Measurements from ENCODE around the gene SLC26A3. TPM values are rescaled to one million over a fixed set of nuclear protein-coding genes. Genes with fewer than 3 reads are reported as not detected.

SLC26A3 gene
- total RNA-seq, 4 donors from 2014 or later = 0.29 to 1.0 (median 0.66) TPM

DNA sequence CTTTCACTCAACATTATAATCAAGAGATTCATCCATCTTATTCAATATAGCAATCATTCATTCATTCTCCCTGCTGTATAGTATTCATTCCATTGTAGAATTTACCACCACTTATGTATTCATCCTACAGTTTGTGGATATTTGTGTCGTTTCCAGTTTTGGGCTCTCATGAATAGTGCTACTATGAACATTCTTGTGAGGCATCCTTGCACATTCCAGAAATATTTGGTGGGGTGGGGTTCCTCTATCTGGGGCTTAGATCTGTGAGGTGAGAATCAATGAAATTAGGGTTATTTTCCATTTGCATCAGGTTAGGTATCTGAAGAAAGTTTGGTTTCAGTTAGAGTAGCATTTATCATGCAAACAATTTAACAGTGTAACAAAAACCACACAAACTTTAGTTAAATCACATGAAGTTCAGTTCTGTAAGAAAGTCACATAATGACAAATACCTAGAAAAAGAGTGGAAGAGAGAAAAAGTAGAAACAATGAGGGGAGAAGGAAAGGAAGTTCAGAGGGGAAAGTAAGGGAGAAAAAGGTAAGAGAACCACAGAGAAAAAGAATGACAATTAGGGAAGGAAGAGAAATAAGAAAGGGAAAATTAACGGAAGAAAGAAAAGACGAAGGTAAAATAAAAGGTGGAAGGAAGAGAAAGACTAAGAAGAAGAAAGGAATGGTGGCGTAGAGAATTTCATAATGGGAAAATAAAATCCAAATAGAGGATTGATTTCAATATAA, 84.4 kb downstream of the SLC26A3 start:
- intact Hi-C loops (cut with DNase I; ENCODE audit: low total_unique reads) = no loop called here
- H3K4me1 ChIP-seq = no peaks in the 10 kb centered on the region
- H3K36me3 ChIP-seq = no peaks in the 10 kb centered on the region
- H3K27me3 ChIP-seq = no peaks in the 10 kb centered on the region
- no peak for TF ChIP-seq POLR2A (IDR thresholded peaks at IDR 0.05)
- TF ChIP-seq, protein P1, sequence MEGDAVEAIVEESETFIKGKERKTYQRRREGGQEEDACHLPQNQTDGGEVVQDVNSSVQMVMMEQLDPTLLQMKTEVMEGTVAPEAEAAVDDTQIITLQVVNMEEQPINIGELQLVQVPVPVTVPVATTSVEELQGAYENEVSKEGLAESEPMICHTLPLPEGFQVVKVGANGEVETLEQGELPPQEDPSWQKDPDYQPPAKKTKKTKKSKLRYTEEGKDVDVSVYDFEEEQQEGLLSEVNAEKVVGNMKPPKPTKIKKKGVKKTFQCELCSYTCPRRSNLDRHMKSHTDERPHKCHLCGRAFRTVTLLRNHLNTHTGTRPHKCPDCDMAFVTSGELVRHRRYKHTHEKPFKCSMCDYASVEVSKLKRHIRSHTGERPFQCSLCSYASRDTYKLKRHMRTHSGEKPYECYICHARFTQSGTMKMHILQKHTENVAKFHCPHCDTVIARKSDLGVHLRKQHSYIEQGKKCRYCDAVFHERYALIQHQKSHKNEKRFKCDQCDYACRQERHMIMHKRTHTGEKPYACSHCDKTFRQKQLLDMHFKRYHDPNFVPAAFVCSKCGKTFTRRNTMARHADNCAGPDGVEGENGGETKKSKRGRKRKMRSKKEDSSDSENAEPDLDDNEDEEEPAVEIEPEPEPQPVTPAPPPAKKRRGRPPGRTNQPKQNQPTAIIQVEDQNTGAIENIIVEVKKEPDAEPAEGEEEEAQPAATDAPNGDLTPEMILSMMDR (IDR thresholded peaks at IDR 0.05) = no peak
- DNase-seq = no peak
- H3K9me3 ChIP-seq = no peaks in the 10 kb centered on the region
- no peak overlapping the region for H3K27ac ChIP-seq
- no peak overlapping the region for H3K4me3 ChIP-seq

DNA sequence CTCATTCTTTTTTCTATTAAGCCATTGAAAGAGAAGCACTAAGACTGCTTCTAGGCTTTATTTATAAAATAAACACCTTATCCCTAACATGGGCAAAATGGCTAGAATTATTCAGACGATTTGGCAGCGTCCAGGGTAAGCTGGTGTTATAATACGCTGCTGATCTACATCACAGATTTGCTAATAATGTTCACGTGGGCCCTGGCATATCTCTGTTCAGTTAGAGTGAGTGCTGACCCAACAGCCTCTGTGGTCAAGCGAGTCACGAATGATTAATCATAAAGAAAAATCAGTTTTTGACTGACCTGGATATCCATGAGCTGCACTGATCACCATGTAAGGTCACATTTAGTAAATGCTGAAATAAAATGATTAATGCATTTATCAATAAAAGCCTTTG, 87.5 kb downstream of the SLC26A3 start:
- DNase-seq = no peak
- Histone ChIP-seq H3K27me3 (no peaks in the 10 kb centered on the region), H3K27ac (no peak overlapping the region), H3K4me1 (no peaks in the 10 kb centered on the region), H3K4me3 (no peak overlapping the region), H3K9me3 (no peaks in the 10 kb centered on the region), H3K36me3 (no peaks in the 10 kb centered on the region)
- intact Hi-C loops (cut with DNase I; ENCODE audit: low total_unique reads) = no loop called here
- no peak for TF ChIP-seq POLR2A (IDR thresholded peaks at IDR 0.05)
- TF ChIP-seq, protein P1 (IDR thresholded peaks at IDR 0.05) = no peak

Other genes with a start within 250 kb of the SLC26A3 start
- 100 to 1,000 TPM in 2 of 4 donors, 10 to 100 TPM in 2; 39.7 to 143 (median 98.3) TPM for gene COG5, start 239.3 kb downstream of the SLC26A3 start, total RNA-seq
- gene DUS4L, start 239.3 kb downstream of the SLC26A3 start, total RNA-seq = 10 to 100 TPM in 1 of 4 donors, 1 to 10 TPM in 2, not detected in 1; 5.4 to 16.8 (median 10.0) TPM
- 100 to 1,000 TPM in 2 of 4 donors, 10 to 100 TPM in 2; 13.6 to 287 (median 110) TPM for gene BCAP29, start 223.0 kb downstream of the SLC26A3 start, total RNA-seq
- gene SLC26A4, start 142.4 kb downstream of the SLC26A3 start, total RNA-seq = 1 to 10 TPM in 3 of 4 donors, not detected in 1; 1.2 to 4.4 (median 1.7) TPM
- 10 to 100 TPM; 22.3 to 54.1 (median 29.1) TPM for gene CBLL1, start 59.1 kb downstream of the SLC26A3 start, total RNA-seq
- 100 to 1,000 TPM in 1 of 4 donors, 10 to 100 TPM in 3; 50.2 to 127 (median 64.3) TPM for gene DLD, start 88.0 kb upstream of the SLC26A3 start, total RNA-seq
- gene LAMB1, start 199.9 kb upstream of the SLC26A3 start, total RNA-seq = 100 to 1,000 TPM in 3 of 4 donors, 10 to 100 TPM in 1; 87.9 to 322 (median 200) TPM

Data from uterus (tissue), 4 donors.